Activated CD4-positive, CD25-positive, alpha-beta regulatory T cell treated with anti-CD3 and anti-CD28 coated beads, Interleukin-2, amount 50 U/mL, for 24 hours (primary cell): ENCODE results near the gene POLH.
A peak's percentile ranks its signal among the peaks of the same experiment; 100 is the strongest.

Experiments used
- ATAC-seq, 2 donors: fragments of 150-1000 bp; cut with Tn5 transposase; one replicate each; pipeline ENCODE4 v1.10.0; 2021; ENCODE audit warnings: mild to moderate bottlenecking in 1 of 2, moderate library complexity in 1 of 2

The POLH gene

GRCh38 chr6:43606019-43606418 lies 30.0 kb downstream of the POLH start:
- no peak for ATAC-seq

GRCh38 chr6:43608310-43608763 lies 32.4 kb downstream of the POLH start:
- no peak for ATAC-seq

GRCh38 chr6:43608807-43609206 lies 32.8 kb downstream of the POLH start:
- no peak for ATAC-seq

GRCh38 chr6:43609402-43609801 lies 33.4 kb downstream of the POLH start:
- ATAC-seq, result no peak

DNA sequence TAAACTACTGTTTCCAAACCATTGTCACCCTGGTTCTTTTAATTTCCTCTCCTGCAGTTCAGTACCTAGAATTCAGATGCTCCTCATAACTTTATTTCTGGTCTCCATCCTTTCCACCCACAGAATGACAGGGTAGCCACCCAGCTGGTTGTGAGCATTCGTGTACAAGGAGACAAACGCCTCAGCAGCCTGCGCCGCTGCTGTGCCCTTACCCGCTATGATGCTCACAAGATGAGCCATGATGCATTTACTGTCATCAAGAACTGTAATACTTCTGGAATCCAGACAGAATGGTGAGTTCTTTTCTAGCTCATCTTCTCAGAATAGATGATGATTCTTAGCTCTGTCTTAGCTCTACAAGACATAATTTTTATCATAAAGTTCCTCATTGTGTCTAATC lies 34.4 kb downstream of the POLH start:
- no peak for ATAC-seq

DNA sequence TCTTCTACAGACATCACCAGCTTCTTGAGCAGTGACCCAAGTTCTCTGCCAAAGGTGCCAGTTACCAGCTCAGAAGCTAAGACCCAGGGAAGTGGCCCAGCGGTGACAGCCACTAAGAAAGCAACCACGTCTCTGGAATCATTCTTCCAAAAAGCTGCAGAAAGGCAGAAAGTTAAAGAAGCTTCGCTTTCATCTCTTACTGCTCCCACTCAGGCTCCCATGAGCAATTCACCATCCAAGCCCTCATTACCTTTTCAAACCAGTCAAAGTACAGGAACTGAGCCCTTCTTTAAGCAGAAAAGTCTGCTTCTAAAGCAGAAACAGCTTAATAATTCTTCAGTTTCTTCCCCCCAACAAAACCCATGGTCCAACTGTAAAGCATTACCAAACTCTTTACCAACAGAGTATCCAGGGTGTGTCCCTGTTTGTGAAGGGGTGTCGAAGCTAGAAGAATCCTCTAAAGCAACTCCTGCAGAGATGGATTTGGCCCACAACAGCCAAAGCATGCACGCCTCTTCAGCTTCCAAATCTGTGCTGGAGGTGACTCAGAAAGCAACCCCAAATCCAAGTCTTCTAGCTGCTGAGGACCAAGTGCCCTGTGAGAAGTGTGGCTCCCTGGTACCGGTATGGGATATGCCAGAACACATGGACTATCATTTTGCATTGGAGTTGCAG lies 37.9 kb downstream of the POLH start:
- no peak for ATAC-seq

DNA sequence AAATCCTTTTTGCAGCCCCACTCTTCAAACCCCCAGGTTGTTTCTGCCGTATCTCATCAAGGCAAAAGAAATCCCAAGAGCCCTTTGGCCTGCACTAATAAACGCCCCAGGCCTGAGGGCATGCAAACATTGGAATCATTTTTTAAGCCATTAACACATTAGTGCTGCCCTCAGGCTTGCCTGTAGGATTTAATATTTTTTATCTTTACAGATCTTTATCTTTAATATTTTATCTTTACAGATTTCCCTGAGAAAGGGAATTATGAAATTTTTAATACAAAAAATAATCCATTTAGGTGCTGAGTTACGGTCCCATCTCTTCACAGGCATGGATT lies 38.4 kb downstream of the POLH start:
- no peak for ATAC-seq

- ATAC-seq, result no peak
Measured at GRCh38 chr6:43616725-43617472, 40.9 kb downstream of the POLH start.

DNA sequence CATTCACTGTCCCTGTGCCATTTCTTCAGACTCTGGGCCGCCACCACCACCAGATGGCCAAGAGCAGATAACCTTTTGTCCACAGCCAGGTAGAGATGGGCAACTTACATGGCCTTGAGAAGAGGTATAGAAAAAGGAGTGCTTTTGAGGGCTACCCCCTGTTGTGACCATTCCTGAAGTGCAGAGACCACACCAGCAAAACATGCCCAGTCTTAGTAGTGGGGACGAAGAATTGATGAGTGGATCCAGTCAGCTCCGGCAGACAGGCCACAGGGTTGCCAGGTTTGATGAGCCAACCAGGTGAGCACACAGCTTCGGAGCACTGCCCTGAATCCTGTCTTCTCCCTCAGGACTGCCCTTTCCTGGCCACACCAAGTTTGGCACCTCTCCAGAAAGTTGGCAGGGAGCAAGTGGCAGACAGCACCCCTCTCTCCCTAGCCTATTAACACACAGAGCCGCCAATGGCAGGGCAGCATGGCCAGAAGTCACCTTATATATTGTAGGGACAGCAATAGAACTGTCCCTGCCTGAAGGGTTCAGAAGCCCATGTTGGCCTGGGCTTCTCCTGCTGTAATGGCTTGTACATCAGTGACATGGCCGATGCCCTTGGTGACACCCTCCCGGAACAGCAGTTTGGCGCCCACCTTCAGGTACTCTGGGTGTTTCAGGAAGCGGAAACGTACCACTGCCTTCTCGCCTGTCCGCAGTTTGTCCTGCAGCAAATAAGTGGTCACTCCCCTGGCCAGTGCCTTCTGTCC lies 45.3 kb downstream of the POLH start:
- ATAC-seq, result no peak

- no peak for ATAC-seq
Measured at GRCh38 chr6:43621836-43622180, 45.8 kb downstream of the POLH start.

GRCh38 chr6:43622541-43622940 lies 46.6 kb downstream of the POLH start:
- ATAC-seq, result no peak

DNA sequence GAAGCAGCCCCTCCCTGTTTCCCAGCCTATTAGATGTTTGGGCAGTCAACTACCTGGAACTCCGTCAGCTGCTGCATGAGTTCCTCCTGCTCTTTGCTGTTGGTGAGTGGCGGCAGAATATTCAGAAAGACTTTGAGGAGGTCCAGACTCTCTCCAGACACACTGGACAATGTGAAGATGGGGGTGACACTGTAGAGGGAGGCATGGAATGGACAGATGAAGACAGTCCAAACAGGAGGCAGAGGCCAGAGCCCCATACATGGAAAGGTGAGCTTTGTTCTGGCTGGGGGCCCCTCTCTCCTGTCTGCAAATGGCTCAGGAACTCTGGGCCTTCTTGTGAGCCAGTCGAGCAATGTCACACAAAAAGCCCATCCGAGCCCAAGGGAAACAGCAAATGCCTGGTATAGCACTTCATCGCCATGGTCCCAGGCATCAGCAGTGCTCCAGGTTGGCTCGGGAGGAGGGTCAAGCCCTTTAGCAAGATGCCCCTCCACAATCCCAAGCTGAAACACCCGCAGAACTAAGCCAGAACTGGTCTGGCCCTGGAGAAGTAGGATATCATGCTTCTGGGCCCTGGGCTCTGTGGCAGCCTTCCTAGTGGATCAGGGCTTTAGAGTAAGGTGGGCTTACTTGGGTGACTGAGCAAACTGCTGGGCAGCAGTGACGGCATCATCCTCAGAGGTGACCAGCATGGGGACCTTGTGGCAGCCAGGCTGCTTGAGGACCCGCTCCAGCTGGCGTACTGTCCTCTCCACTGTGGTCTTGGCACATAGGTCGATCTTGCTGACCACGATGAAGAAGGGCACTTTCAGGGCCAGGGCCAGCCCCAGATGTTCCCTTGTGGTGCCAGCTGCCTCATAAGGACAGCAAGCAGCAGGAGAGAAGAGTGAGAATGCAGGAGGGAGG lies 48.1 kb downstream of the POLH start:
- no peak for ATAC-seq

GRCh38 chr6:43624786-43625288 lies 48.9 kb downstream of the POLH start:
- no peak for ATAC-seq

DNA sequence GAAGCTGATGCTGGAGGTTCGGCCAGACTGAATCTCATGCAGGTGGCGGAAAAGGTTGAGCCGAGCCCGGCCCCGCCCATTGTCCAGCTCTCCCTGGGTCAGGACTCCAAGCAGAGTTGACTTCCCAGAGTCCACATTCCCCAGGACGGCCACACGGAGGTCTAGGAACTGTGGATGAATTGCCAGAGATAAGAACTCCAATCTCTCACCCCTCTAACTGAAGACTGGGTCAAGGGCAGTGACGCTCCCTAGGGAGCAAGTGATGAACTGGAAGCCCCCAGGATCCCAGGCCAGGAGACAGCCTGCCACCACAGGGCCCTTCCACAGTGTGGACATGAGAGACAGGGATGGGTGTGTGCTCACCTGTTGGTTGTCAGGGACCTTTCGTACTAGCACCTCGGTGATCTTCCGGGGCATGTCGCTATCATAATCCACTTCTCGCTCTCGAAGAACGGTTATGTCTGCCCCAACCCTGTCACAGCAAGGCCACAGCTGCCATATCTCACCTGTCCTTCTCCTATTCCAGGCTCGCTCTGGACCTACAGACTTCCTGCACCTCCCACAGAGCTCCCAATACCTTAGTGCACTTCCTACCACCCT lies 49.5 kb downstream of the POLH start:
- ATAC-seq, result no peak

- ATAC-seq, result no peak
Measured at GRCh38 chr6:43627008-43627825, 51.2 kb downstream of the POLH start.

DNA sequence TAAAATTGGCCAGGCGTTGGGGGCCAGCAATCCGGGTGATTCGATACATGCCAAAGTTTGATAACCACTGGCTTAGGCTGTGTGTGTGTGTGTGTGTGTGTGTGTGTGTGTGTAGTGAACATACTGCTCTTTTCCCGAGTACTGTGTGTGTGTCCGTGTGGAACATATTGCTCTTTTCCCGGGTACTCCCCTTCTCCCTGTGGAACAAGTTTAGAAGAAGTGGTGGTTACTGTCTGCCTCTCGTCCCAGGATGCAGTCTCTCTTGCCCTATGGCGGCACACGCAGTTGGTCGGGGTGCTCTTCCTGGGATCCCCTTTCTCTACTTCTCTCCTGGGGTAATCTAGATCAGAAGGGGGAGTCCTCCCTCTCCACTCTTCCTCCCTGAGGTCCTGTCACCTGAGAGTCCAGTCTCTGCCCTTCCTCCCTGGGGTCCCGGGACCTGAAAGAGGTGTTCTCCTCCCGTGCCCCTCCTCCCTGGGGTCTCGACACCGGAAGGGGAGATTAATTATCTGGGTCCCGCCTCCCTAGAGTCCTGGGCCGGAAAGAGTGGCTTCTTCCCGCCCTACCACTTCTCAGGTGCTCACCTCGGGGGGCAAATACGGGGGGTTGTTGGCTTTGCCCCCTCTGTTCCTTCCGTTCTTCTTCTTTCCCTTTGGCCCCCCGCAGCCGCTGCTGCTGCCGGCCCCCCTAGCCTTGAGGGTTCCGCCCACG lies 52.6 kb downstream of the POLH start:
- peak; percentile 22 to 32 for ATAC-seq

DNA sequence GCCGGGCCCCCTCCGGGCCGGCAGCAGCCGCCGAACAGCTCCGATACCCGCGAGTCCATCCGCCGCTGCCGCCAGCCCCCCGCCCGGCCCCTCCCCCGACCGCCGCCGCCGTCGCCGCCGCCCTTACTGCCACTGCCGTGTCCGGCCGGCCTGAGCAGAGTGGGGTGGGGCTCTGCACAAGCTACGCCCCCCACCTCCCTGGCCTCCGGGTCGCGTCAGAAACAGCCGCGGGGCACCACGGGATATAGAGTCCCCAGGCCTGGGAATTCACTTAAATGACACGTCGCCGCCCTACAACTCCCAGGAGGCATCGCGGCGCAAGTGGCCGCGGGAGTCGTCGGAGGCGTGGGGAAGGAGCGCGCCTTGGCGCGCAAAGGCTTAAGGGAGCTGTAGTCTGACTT lies 53.1 kb downstream of the POLH start, which contains the start of gene GTPBP2:
TSS of gene GTPBP2 (minus strand) at position 161 of the 401 bp plus-strand sequence. CDS start at position 59, 102 bp downstream.
- ATAC-seq, result peak; percentile 88 to 90

- peak; percentile 59 to 66 for ATAC-seq
Measured at GRCh38 chr6:43629505-43630300, 53.7 kb downstream of the POLH start.

- ATAC-seq, result no peak
Measured at GRCh38 chr6:43630980-43631619, 55.1 kb downstream of the POLH start.
